PC-9 (cell line): ENCODE measurements around the gene LBP. TPM values are rescaled to one million over a fixed set of nuclear protein-coding genes. Genes with fewer than 3 reads are reported as not detected.

Experiments
- BruUV-seq: library from RNA; stranded (reverse); fragments of 400-500 nt; replicated peaks from 2 replicates; lab custom pipeline; 2021; lab: Mats Ljungman, UMichigan
- CTCF ChIA-PET: fragments of 300-600 bp; sonication (Branson Sonifier 250); formaldehyde crosslinking; loops from one replicate; lab custom pipeline; 2022; ENCODE audit warnings: antibody characterized with exemption; lab: Charles Lee
- POLR2A ChIA-PET: fragments of 300-600 bp; sonication (Branson Sonifier 250); formaldehyde crosslinking; loops from one replicate; lab custom pipeline; 2022; ENCODE audit warnings: antibody characterized with exemption; ENCODE audit not compliant: unreplicated experiment; lab: Charles Lee
- DNase-seq, 2 experiments: peaks; one replicate each; pipeline versions ENCODE4 v3.0.0 to v3.0.0-alpha.2; 2015 to 2022; ENCODE audit warnings: mixed read lengths in 1 of 2
- H2AFZ ChIP-seq: fragments of 200-600 bp; sonication (generic); 2 replicates; pipeline ENCODE4 v1.8.1; 2017; ENCODE audit warnings: antibody characterized with exemption
- H3F3A ChIP-seq: fragments of 200-600 bp; sonication (generic); 2 replicates; pipeline ENCODE4 v1.8.1; 2017; ENCODE audit warnings: antibody characterized with exemption, mild to moderate bottlenecking, low read depth; ENCODE audit not compliant: insufficient read depth
- H3K27ac ChIP-seq: fragments of 200-600 bp; sonication (generic); 2 replicates; pipeline ENCODE4 v1.6.1; 2016; ENCODE audit warnings: mixed run types
- H3K27me3 ChIP-seq: fragments of 200-600 bp; sonication (generic); 2 replicates; pipeline ENCODE4 v1.6.1; 2016; ENCODE audit warnings: low read depth, mixed run types; ENCODE audit not compliant: insufficient read depth
- H3K36me3 ChIP-seq: fragments of 200-600 bp; sonication (generic); 2 replicates; pipeline ENCODE4 v1.6.1; 2016; ENCODE audit warnings: low read depth, mixed run types
- H3K4me1 ChIP-seq: fragments of 200-600 bp; sonication (generic); replicated peaks from 2 replicates; pipeline ENCODE4 v1.6.1; 2016; ENCODE audit warnings: mixed run types; ENCODE audit not compliant: insufficient read depth
- H3K4me2 ChIP-seq: fragments of 200-600 bp; sonication (generic); 2 replicates; pipeline ENCODE4 v1.6.1; 2017; ENCODE audit warnings: mixed run types
- H3K4me3 ChIP-seq: fragments of 200-600 bp; sonication (generic); 2 replicates; pipeline ENCODE4 v1.6.1; 2016; ENCODE audit warnings: mixed run types
- H3K79me2 ChIP-seq: fragments of 200-600 bp; sonication (generic); 2 replicates; pipeline ENCODE4 v1.6.1; 2017; ENCODE audit warnings: low read depth, mixed run types
- H3K9me2 ChIP-seq: fragments of 200-600 bp; sonication (generic); 2 replicates; pipeline ENCODE4 v1.8.1; 2017; ENCODE audit warnings: mild to moderate bottlenecking; ENCODE audit not compliant: insufficient read depth
- H3K9me3 ChIP-seq: fragments of 200-600 bp; sonication (generic); 2 replicates; pipeline ENCODE4 v1.8.1; 2016; ENCODE audit warnings: low read depth; ENCODE audit not compliant: insufficient read depth
- H4K20me1 ChIP-seq: fragments of 200-600 bp; sonication (generic); 2 replicates; pipeline ENCODE4 v1.8.1; 2017; ENCODE audit not compliant: insufficient read depth
- CTCF ChIP-seq: fragments of 200-600 bp; sonication (generic); conservative IDR thresholded peaks from 2 replicates; pipeline ENCODE4 v1.6.1; 2017; ENCODE audit warnings: mixed run types, antibody characterized with exemption, mild to moderate bottlenecking, moderate library complexity
- EZH2 ChIP-seq: fragments of 200-600 bp; sonication (generic); IDR thresholded peaks from 2 replicates; pipeline ENCODE4 v1.8.0; 2017; ENCODE audit warnings: antibody characterized with exemption, low read depth
- intact Hi-C: fragments of 100-400 bp; cut with micrococcal nuclease; formaldehyde crosslinking; loops from one replicate; pipeline ENCODE4 v1.10.0; 2022; ENCODE audit not compliant: unreplicated experiment
- total RNA-seq: library from RNA; stranded (reverse); gene quantifications from 2 replicates; pipeline ENCODE4 v1.2.3, GENCODE V29; 2021

Gene LBP
- total RNA-seq, 1 experiment from 2014 or later = not detected

- Histone ChIP-seq H3K4me3 (no peak overlapping the region), H3K9me2 (no peaks in the 10 kb centered on the region), H3K27me3 (peaks cover 30% of the 10 kb centered on the region), H4K20me1 (no peaks in the 10 kb centered on the region), H2AFZ (no peak overlapping the region), H3K27ac (no peak overlapping the region), H3K4me1 (no peaks in the 10 kb centered on the region), H3K4me2 (no peak overlapping the region), H3K9me3 (peaks cover 8% of the 10 kb centered on the region; the same call in 1 of the 2 replicates), H3K79me2 (no peaks in the 10 kb centered on the region), H3F3A (no peaks in the 10 kb centered on the region), H3K36me3 (no peaks in the 10 kb centered on the region)
- ChIA-PET POLR2A (no interaction called here), CTCF (no interaction called here)
- no peak for DNase-seq
- TF ChIP-seq EZH2 (no peak), CTCF (no peak)
- BruUV-seq = no TSS peak
- intact Hi-C loops = no loop called here
Observed at GRCh38 chr20:38342713-38343310, 3.5 kb upstream of the LBP start.

- BruUV-seq = no TSS peak
- Histone ChIP-seq H3K27ac (no peak overlapping the region), H2AFZ (no peak overlapping the region), H3F3A (no peaks in the 10 kb centered on the region), H3K9me3 (peaks cover 3% of the 10 kb centered on the region; the same call in 1 of the 2 replicates), H3K36me3 (no peaks in the 10 kb centered on the region), H3K9me2 (no peaks in the 10 kb centered on the region), H3K79me2 (no peaks in the 10 kb centered on the region), H3K27me3 (peaks cover 37% of the 10 kb centered on the region), H3K4me1 (no peaks in the 10 kb centered on the region), H3K4me2 (no peak overlapping the region), H3K4me3 (no peak overlapping the region), H4K20me1 (no peaks in the 10 kb centered on the region)
- DNase-seq = no peak
- ChIA-PET POLR2A (no interaction called here), CTCF (no interaction called here)
- TF ChIP-seq CTCF (no peak), EZH2 (no peak)
- intact Hi-C loops = no loop called here
Observed at GRCh38 chr20:38343311-38344106, 2.8 kb upstream of the LBP start.

- Histone ChIP-seq H3K4me3 (no peak overlapping the region), H3K4me2 (no peak overlapping the region), H3K27ac (no peak overlapping the region), H3K79me2 (no peaks in the 10 kb centered on the region), H3K9me2 (no peaks in the 10 kb centered on the region), H3K27me3 (peaks cover 42% of the 10 kb centered on the region), H3K9me3 (no peaks in the 10 kb centered on the region; the same call in 1 of the 2 replicates), H3K4me1 (no peaks in the 10 kb centered on the region), H3F3A (no peaks in the 10 kb centered on the region), H4K20me1 (no peaks in the 10 kb centered on the region), H2AFZ (no peak overlapping the region), H3K36me3 (no peaks in the 10 kb centered on the region)
- DNase-seq = no peak
- BruUV-seq = no TSS peak
- ChIA-PET CTCF (no interaction called here), POLR2A (no interaction called here)
- intact Hi-C loops = no loop called here
- TF ChIP-seq EZH2 (no peak), CTCF (no peak)
Observed at GRCh38 chr20:38344107-38344701, 2.1 kb upstream of the LBP start.
